ENCODE measurements around the gene DEPDC1B.

DEPDC1B gene

GRCh38 chr5:60668686-60669304, 31.2 kb downstream of the DEPDC1B start:
- ATAC-seq: no peak
- TF ChIP-seq ZC3H10 (CRISPR knock-in tag; IDR thresholded peaks at IDR 0.05) (no peak), PATZ1 (CRISPR knock-in tag; IDR thresholded peaks at IDR 0.05; ENCODE audit: borderline replicate concordance) (no peak), PPARA (CRISPR knock-in tag; IDR thresholded peaks at IDR 0.05; ENCODE audit: borderline replicate concordance) (no peak), ZNF565 (CRISPR knock-in tag; conservative IDR thresholded peaks at IDR 0.05; ENCODE audit: low read depth) (no peak)

- peak; percentile 95 for ATAC-seq
- no peak for TF ChIP-seq POU6F1 (CRISPR knock-in tag; IDR thresholded peaks at IDR 0.05; ENCODE audit: borderline replicate concordance, low read depth)
- TF ChIP-seq PATZ1 (CRISPR knock-in tag; IDR thresholded peaks at IDR 0.05; ENCODE audit: borderline replicate concordance): no peak
- TF ChIP-seq ZFP30 (CRISPR knock-in tag; IDR thresholded peaks at IDR 0.05): no peak
- TF ChIP-seq SNAI2 (CRISPR knock-in tag; IDR thresholded peaks at IDR 0.05): no peak
- TF ChIP-seq TSHZ2 (CRISPR knock-in tag; IDR thresholded peaks at IDR 0.05): no peak
These were observed 47.9 kb downstream of the DEPDC1B start for GRCh38 chr5:60651872-60652620.

- peak; percentile 65 for ATAC-seq
- TF ChIP-seq POU6F1 (CRISPR knock-in tag; IDR thresholded peaks at IDR 0.05; ENCODE audit: borderline replicate concordance, low read depth) (no peak), RARB (CRISPR knock-in tag; IDR thresholded peaks at IDR 0.05) (no peak), ZNF8 (CRISPR knock-in tag; IDR thresholded peaks at IDR 0.05) (no peak), ZFP30 (CRISPR knock-in tag; IDR thresholded peaks at IDR 0.05) (no peak), CREB5 (CRISPR knock-in tag; IDR thresholded peaks at IDR 0.05; ENCODE audit: low read depth) (no peak), TCF4 (CRISPR knock-in tag; IDR thresholded peaks at IDR 0.05; ENCODE audit: borderline replicate concordance) (no peak), PPARA (CRISPR knock-in tag; IDR thresholded peaks at IDR 0.05; ENCODE audit: borderline replicate concordance) (no peak), BACH2 (CRISPR knock-in tag; IDR thresholded peaks at IDR 0.05; ENCODE audit: borderline replicate concordance) (no peak), CSDC2 (CRISPR knock-in tag; IDR thresholded peaks at IDR 0.05) (no peak), ZNF565 (CRISPR knock-in tag; conservative IDR thresholded peaks at IDR 0.05; ENCODE audit: low read depth) (no peak), GLIS3 (CRISPR knock-in tag; IDR thresholded peaks at IDR 0.05) (no peak)
These were observed 50.6 kb downstream of the DEPDC1B start for GRCh38 chr5:60649288-60649917.

Measured in SK-N-SH treated with all-trans-retinoic acid at 6 μM for 48 hours (cell line).